NCI-H510A (cell line): ENCODE data around the gene MAPK13.
A peak's percentile ranks its signal among the peaks of the same experiment; 100 is the strongest.
"Not testable (repeated sequence)": the region's sequence is repeated elsewhere in the genome, so short reads cannot be mapped to it uniquely, and the experiment has no call there.

Experiments used
- DNase-seq: peaks from one replicate; lab custom pipeline; 2025; lab: John Stamatoyannopoulos, UW

MAPK13 gene

GRCh38 chr6:36129941-36130666 is at the start of gene MAPK13:
Gene MAPK13, plus strand, starts transcription at chr6:36130513. Its CDS starts 70 bp downstream, at chr6:36130583.
- DNase-seq: peak; percentile 82

GRCh38 chr6:36082318-36082717 is 48.0 kb upstream of the MAPK13 start:
- DNase-seq: no peak

GRCh38 chr6:36083446-36083845 is 46.9 kb upstream of the MAPK13 start:
- DNase-seq: no peak

DNA sequence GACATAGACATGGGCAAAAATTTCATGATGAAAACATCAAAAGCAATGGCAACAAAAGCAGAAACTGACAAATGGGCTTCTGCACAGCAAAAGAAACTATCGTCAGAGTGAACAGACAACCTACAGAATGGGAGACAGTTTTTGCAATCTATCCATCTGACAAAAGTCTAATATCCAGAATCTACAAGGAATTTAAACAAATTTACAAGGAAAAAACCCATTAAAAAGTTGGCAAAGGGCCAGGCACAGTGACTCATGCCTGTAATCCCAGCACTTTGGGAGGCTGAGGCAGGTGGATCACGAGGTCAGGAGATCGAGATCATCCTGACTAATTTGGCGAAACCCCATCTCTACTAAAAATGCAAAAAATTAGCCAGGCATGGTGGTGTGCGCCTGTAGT is 42.1 kb upstream of the MAPK13 start:
- not testable (repeated sequence) for DNase-seq

DNA sequence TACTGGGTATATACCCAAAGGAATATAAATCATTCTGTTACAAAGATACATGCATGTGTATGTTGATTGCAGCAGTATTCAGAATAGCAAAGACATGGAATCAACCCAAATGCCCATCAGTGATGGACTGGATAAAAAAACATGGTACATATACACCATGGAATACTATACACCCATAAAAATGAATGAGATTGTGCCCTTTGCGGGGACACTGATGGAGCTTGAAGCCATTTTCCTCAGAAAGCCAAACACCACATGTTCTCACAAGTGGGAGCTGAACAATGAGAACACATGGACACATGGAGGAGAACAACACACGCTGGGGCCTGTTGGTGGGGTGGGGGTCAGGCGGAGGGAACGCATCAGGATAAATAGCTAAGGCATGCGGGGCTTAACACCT is 41.3 kb upstream of the MAPK13 start:
- no peak for DNase-seq

DNA sequence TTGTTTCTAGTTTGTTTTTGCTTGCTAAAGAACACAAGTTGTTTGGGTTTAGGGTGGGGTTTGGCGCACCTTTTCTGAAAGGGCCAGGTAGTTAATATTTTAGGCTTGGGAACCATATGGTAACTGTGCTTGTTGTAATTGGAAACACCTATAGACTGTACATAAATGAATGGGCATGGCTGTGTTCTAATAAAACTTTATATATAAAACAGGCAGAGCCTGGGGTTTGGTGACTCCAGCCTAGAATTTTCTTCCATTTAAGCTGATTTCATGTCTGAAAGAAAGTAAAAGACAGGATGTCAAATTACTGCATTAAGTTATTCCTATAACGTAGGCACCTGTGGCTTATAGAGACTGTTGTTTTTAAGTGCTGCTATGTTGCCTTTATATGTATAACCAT is 36.1 kb upstream of the MAPK13 start:
- no peak for DNase-seq

- DNase-seq: peak; percentile 59
Observed at GRCh38 chr6:36094753-36095496, 35.4 kb upstream of the MAPK13 start.

DNA sequence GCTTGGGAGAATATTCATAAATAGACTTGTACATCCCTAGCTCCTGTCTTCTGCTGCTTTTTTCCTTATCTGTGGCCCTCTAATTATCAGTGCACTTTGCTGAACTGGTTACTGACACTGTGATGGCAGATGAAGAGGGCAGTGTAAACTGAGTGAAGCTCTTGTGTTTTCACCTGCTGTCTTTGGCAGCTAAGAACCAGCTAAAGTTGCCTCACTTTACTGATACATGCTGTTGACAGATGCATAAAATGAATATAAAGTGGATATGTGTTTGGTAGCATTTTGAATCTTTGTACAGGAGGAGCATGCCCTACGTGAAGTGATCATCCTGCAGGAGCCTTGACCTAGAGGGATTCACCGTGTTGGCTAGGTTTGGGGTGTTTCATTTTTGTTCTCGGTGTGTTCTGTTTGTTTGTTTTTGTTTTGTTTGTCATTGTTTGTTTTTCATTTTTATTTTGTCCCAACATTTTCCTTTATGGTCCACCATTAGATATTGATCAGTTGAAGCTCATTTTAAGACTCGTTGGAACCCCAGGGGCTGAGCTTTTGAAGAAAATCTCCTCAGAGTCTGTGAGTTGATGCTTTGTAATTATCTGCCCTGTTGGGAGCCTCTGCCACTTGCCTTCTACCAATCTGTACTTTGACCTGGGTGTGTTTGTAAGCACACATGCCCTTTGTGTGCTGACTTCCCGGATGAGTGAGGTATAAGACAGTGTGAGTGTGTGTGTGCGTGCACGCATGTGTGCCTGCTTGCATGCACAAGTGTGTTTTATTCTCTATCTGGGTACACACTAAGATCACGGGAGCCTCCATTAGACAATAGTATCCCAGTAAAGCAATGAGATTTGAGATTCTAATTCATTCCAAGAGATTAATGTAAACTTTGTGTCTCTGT is 34.6 kb upstream of the MAPK13 start:
- DNase-seq: no peak

- DNase-seq: no peak
Observed at GRCh38 chr6:36098253-36098919, 31.9 kb upstream of the MAPK13 start.

GRCh38 chr6:36098920-36099647 is 31.2 kb upstream of the MAPK13 start:
- DNase-seq: no peak

- DNase-seq: no peak
Observed at GRCh38 chr6:36099869-36100483, 30.3 kb upstream of the MAPK13 start.

- no peak for DNase-seq
Observed at GRCh38 chr6:36101691-36102090, 28.6 kb upstream of the MAPK13 start.

- no peak for DNase-seq
Observed at GRCh38 chr6:36102853-36103252, 27.5 kb upstream of the MAPK13 start.

GRCh38 chr6:36104836-36105235 is 25.5 kb upstream of the MAPK13 start:
- DNase-seq: no peak

- no peak for DNase-seq
Observed at GRCh38 chr6:36109092-36109491, 21.2 kb upstream of the MAPK13 start.

DNA sequence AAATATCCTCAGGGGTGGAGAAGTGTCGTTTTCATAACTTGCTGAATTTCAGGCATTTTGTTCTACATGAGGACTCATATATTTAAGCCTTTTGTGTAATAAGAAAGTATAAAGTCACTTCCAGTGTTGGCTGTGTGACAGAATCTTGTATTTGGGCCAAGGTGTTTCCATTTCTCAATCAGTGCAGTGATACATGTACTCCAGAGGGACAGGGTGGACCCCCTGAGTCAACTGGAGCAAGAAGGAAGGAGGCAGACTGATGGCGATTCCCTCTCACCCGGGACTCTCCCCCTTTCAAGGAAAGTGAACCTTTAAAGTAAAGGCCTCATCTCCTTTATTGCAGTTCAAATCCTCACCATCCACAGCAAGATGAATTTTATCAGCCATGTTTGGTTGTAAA is 20.3 kb upstream of the MAPK13 start:
- DNase-seq: no peak

DNA sequence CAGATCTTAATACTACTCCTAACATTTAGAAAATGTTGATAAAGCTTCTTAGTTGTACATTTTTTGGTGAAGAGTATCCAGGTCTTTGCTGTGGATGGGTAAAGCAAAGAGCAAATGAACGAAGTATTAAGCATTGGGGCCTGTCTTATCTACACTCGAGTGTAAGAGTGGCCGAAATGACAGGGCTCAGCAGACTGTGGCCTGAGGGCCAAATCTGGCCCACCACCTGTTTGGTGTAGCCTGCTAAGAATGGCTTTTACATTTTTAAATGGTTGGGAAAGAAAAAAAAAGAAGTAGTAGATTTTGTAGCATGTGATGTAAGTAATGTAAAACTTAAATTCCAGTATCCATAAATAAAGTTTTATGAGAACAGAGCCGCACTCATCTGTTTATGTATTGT is 19.4 kb upstream of the MAPK13 start:
- DNase-seq: no peak

DNA sequence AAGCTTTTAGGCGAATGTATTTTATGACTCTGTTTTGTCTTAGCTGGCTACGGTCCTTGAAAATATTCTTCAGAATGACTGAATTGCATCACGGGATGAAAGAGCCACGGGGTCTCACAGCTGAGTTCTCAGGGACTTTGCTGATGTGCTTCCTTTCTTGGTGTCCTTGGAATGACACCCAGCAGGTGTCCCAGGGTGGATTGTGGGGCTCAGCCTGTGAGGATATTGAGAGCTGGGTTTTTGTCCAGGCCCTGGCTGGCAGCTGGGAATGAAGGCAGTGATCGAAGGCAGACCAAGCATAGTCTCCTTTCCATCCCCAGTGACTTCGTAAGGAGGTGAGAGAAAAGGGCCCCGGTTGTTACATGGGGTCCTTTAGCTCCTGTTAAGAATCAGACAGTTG is 18.8 kb upstream of the MAPK13 start:
- no peak for DNase-seq

DNA sequence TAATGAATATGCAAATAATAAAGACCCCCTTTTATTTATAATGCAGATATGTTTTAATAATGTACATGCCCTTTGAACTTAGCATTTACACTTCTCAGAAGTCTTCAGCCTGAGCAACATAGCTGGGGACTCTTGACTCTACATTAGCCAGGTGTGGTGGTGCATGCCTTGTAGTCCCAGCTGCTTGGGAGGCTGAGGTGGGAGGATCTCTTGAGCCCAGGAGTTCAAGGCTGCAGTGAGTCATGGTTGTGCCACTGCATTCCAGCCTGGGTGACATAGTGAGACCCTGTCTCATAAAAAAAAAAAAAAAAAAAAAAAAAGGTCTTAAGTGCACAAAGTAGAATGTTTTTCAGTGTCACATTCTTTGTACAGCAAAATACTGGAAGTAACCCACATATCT is 17.3 kb upstream of the MAPK13 start:
- DNase-seq: no peak

GRCh38 chr6:36113703-36114102 is 16.6 kb upstream of the MAPK13 start:
- DNase-seq: no peak
